GM23338 (cell line): ENCODE data around the gene RPRD1A. TPM values are rescaled to one million over a fixed set of nuclear protein-coding genes. Genes with fewer than 3 reads are reported as not detected.

Experiments
- ATAC-seq: fragments of 200-7000 bp; cut with Tn5 transposase; 3 replicates; pipeline ENCODE4 v1.9.1; 2020
- DNase-seq: peaks from one replicate; pipeline ENCODE4 v3.0.0-alpha.2; 2015; ENCODE audit warnings: low spot score
- H2AFZ ChIP-seq: fragments of 200-600 bp; sonication (generic); 2 replicates; pipeline ENCODE4 v1.8.0; 2016; ENCODE audit warnings: antibody characterized with exemption, mild to moderate bottlenecking, moderate library complexity
- H3F3A ChIP-seq: fragments of 200-600 bp; sonication (generic); replicated peaks from 2 replicates; pipeline ENCODE4 v1.8.0; 2017; ENCODE audit warnings: antibody characterized with exemption, mixed run types, low read depth
- H3K27ac ChIP-seq: fragments of 200-600 bp; sonication (generic); 2 replicates; pipeline ENCODE4 v1.6.1; 2016; ENCODE audit warnings: low read depth
- H3K27me3 ChIP-seq: fragments of 200-600 bp; sonication (generic); 2 replicates; pipeline ENCODE4 v1.8.0; 2016; ENCODE audit warnings: mild to moderate bottlenecking, mixed run types, moderate library complexity; ENCODE audit not compliant: insufficient read depth
- H3K36me3 ChIP-seq: fragments of 200-600 bp; sonication (generic); 2 replicates; pipeline ENCODE4 v1.8.0; 2016; ENCODE audit warnings: mild to moderate bottlenecking; ENCODE audit not compliant: insufficient read depth
- H3K4me1 ChIP-seq: fragments of 200-600 bp; sonication (generic); 2 replicates; pipeline ENCODE4 v1.8.0; 2016; ENCODE audit warnings: mild to moderate bottlenecking, moderate library complexity; ENCODE audit not compliant: insufficient read depth
- H3K4me2 ChIP-seq: fragments of 200-600 bp; sonication (generic); 2 replicates; pipeline ENCODE4 v1.7.1; 2017; ENCODE audit warnings: mixed run types
- H3K4me3 ChIP-seq: fragments of 200-600 bp; sonication (generic); 2 replicates; pipeline ENCODE4 v1.6.1; 2016; ENCODE audit warnings: mixed run types
- H3K79me2 ChIP-seq: fragments of 200-600 bp; sonication (generic); replicated peaks from 2 replicates; pipeline ENCODE4 v1.8.0; 2017; ENCODE audit warnings: mild to moderate bottlenecking; ENCODE audit not compliant: insufficient read depth
- H3K9me2 ChIP-seq: fragments of 200-600 bp; sonication (generic); 2 replicates; pipeline ENCODE4 v1.8.0; 2017; ENCODE audit not compliant: insufficient read depth
- H4K20me1 ChIP-seq: fragments of 200-600 bp; sonication (generic); replicated peaks from 2 replicates; pipeline ENCODE4 v1.8.0; 2017; ENCODE audit warnings: mild to moderate bottlenecking; ENCODE audit not compliant: insufficient read depth
- H3K27ac Mint-ChIP-seq: 2 replicates; pipeline ENCODE4 v1.8.0; 2020; ENCODE audit warnings: inconsistent platforms, mild to moderate bottlenecking, moderate library complexity, mixed read lengths
- H3K27me3 Mint-ChIP-seq: 3 replicates; pipeline ENCODE4 v1.8.0; 2022; ENCODE audit warnings: low read depth, mild to moderate bottlenecking, moderate library complexity, mixed read lengths, inconsistent platforms; ENCODE audit not compliant: insufficient read depth, poor library complexity
- H3K36me3 Mint-ChIP-seq: 3 replicates; pipeline ENCODE4 v1.8.0; 2021; ENCODE audit warnings: low read depth, mild to moderate bottlenecking, inconsistent platforms, moderate library complexity, mixed read lengths
- H3K4me1 Mint-ChIP-seq: 3 replicates; pipeline ENCODE4 v1.8.0; 2020; ENCODE audit warnings: mild to moderate bottlenecking, inconsistent platforms, mixed read lengths
- H3K4me3 Mint-ChIP-seq: 3 replicates; pipeline ENCODE4 v1.8.0; 2021; ENCODE audit warnings: moderate library complexity, mild to moderate bottlenecking, inconsistent platforms, mixed read lengths
- H3K9me3 Mint-ChIP-seq: 3 replicates; pipeline ENCODE4 v1.8.0; 2020; ENCODE audit warnings: moderate library complexity, mild to moderate bottlenecking, inconsistent platforms, mixed read lengths
- CREB1 ChIP-seq: fragments of 250-450 bp; sonication (Bioruptor Pico); IDR thresholded peaks from 2 replicates; pipeline ENCODE4 v1.5.0; 2020; ENCODE audit warnings: low read depth, mild to moderate bottlenecking, moderate library complexity
- CTCF ChIP-seq, 2 experiments: fragments of 200-600 bp in 1 of 2; sonication (generic) in 1 of 2; conservative IDR thresholded peaks; 2 replicates each; pipeline versions ENCODE4 v1.5.1 to v1.6.1; 2016 to 2017; ENCODE audit warnings: antibody characterized with exemption in 2 of 2, low read depth in 2 of 2, mild to moderate bottlenecking in 2 of 2, moderate library complexity in 1 of 2
- ETS1 ChIP-seq: IDR thresholded peaks from 2 replicates; pipeline ENCODE4 v1.6.1; 2016; ENCODE audit warnings: antibody characterized with exemption
- EZH2 ChIP-seq: fragments of 200-600 bp; sonication (generic); IDR thresholded peaks from one replicate; pipeline ENCODE4 v1.8.0; 2017; ENCODE audit warnings: antibody characterized with exemption, mild to moderate bottlenecking, low read depth; ENCODE audit not compliant: unreplicated experiment
- EZH2phosphoT487 ChIP-seq: fragments of 200-600 bp; sonication (generic); IDR thresholded peaks from one replicate; pipeline ENCODE4 v1.8.1; 2018; ENCODE audit warnings: antibody characterized with exemption; ENCODE audit not compliant: unreplicated experiment
- JUNB ChIP-seq: IDR thresholded peaks from one replicate; pipeline ENCODE4 v1.6.1; 2016; ENCODE audit warnings: antibody characterized with exemption; ENCODE audit not compliant: unreplicated experiment
- NANOG ChIP-seq: IDR thresholded peaks from 2 replicates; pipeline ENCODE4 v1.6.1; 2016; ENCODE audit warnings: antibody characterized with exemption, borderline replicate concordance
- POLR2AphosphoS5 ChIP-seq: IDR thresholded peaks from 2 replicates; pipeline ENCODE4 v1.6.1; 2016; ENCODE audit warnings: antibody characterized with exemption, low read depth
- REST ChIP-seq: IDR thresholded peaks from one replicate; pipeline ENCODE4 v1.6.1; 2018; ENCODE audit warnings: antibody characterized with exemption; ENCODE audit not compliant: unreplicated experiment
- STAT1 ChIP-seq: IDR thresholded peaks from one replicate; pipeline ENCODE4 v1.6.1; 2016; ENCODE audit warnings: antibody characterized with exemption; ENCODE audit not compliant: unreplicated experiment
- ZNF114 ChIP-seq: fragments of 250-450 bp; sonication (Bioruptor Pico); IDR thresholded peaks from 2 replicates; pipeline ENCODE4 v1.5.0; 2020; ENCODE audit warnings: mild to moderate bottlenecking, moderate library complexity
- ZNF331 ChIP-seq: fragments of 250-450 bp; sonication (Bioruptor Pico); IDR thresholded peaks from 2 replicates; pipeline ENCODE4 v1.5.0; 2020; ENCODE audit warnings: low read depth, mild to moderate bottlenecking, moderate library complexity
- ZNF462 ChIP-seq: fragments of 250-450 bp; sonication (Bioruptor Pico); IDR thresholded peaks from 2 replicates; pipeline ENCODE4 v1.5.0; 2020; ENCODE audit warnings: mild to moderate bottlenecking, moderate library complexity
- polyA plus RNA-seq: library from polyadenylated mRNA; unstranded; fragments of >200 nt; fragmentation: Nextera tagmentation; extraction: Ambion mirVana; gene quantifications from 2 replicates; pipeline ENCODE4 v1.2.1, GENCODE V29; 2016
- total RNA-seq: library from RNA; depleted of rRNA; stranded (reverse); fragments of >200 nt; shearing (Covaris generic); gene quantifications from 2 replicates; pipeline ENCODE4 v1.2.3, GENCODE V29; 2014

Gene RPRD1A
- total and polyA plus RNA-seq, 2 experiments from 2014 or later, result 67.9 to 157 TPM

GRCh38 chr18:36066001-36066400, 1.4 kb downstream of the RPRD1A start:
- H3K27ac Mint-ChIP-seq, result no peak overlapping the region; the same call in 1 of the 2 replicates
- ATAC-seq, result no peak
- no peak overlapping the region for H3K27ac ChIP-seq

More at GRCh38 chr18:36066001-36066400, 1.4 kb downstream of the RPRD1A start:
- Histone ChIP-seq H4K20me1 (peaks cover 40% of the 10 kb centered on the region), H3K4me1 (peaks cover 16% of the 10 kb centered on the region), H3K4me3 (peak overlapping the region; percentile 93), H3F3A (no peaks in the 10 kb centered on the region), H3K27me3 (no peaks in the 10 kb centered on the region), H2AFZ (no peak overlapping the region), H3K36me3 (no peaks in the 10 kb centered on the region), H3K9me2 (no peaks in the 10 kb centered on the region), H3K4me2 (peak overlapping the region; percentile 93), H3K79me2 (peaks cover 64% of the 10 kb centered on the region)
- H3K4me1 Mint-ChIP-seq, result peaks cover 32% of the 10 kb centered on the region
- peaks cover 15% of the 10 kb centered on the region for H3K36me3 Mint-ChIP-seq
- no peaks in the 10 kb centered on the region for H3K9me3 Mint-ChIP-seq
- no peak for DNase-seq
- H3K4me3 Mint-ChIP-seq, result peak overlapping the region; percentile 98
- peaks cover 3% of the 10 kb centered on the region for H3K27me3 Mint-ChIP-seq
- TF ChIP-seq ETS1 (no peak), NANOG (no peak), ZNF114 (CRISPR knock-in tag) (no peak), ZNF462 (CRISPR knock-in tag) (no peak), ZNF331 (CRISPR knock-in tag) (no peak), POLR2AphosphoS5 (no peak), CTCF (conservative IDR thresholded peaks at IDR 0.05; ENCODE audit: low read depth in 2 of 2) (no peak), EZH2phosphoT487 (no peak), STAT1 (no peak), JUNB (no peak), CREB1 (CRISPR knock-in tag) (no peak), EZH2 (no peak), REST (no peak)
